Panc1 (cell line): ENCODE measurements around the gene TNRC6B. TPM values are rescaled to one million over a fixed set of nuclear protein-coding genes. Genes with fewer than 3 reads are reported as not detected.

Experiments used
- ATAC-seq: fragments of 200-7000 bp; cut with Tn5 transposase; 2 replicates; pipeline ENCODE4 v1.9.1; 2020; ENCODE audit warnings: mild to moderate bottlenecking, moderate library complexity
- BruUV-seq: library from RNA; stranded (reverse); fragments of 400-500 nt; replicated peaks from 2 replicates; lab custom pipeline; 2021; lab: Mats Ljungman, UMichigan
- CTCF ChIA-PET: fragments of 300-600 bp; sonication (Branson Sonifier 250); formaldehyde crosslinking; loops from one replicate; lab custom pipeline; 2022; ENCODE audit warnings: antibody characterized with exemption; lab: Charles Lee
- POLR2A ChIA-PET: fragments of 300-600 bp; sonication (Branson Sonifier 250); formaldehyde crosslinking; loops from one replicate; lab custom pipeline; 2022; ENCODE audit warnings: antibody characterized with exemption; lab: Charles Lee
- DNase-seq: peaks from one replicate; pipeline ENCODE4 v3.0.0-alpha.2; 2010; ENCODE audit warnings: low read depth, low spot score
- H3K27ac ChIP-seq: 2 replicates; pipeline ENCODE4 v1.5.1; 2011; ENCODE audit warnings: mild to moderate bottlenecking, low read length, inconsistent platforms
- H3K27me3 ChIP-seq: fragments of 200-500 bp; sonication (Bioruptor generic); 2 replicates; pipeline ENCODE4 v1.6.0; 2014; ENCODE audit warnings: low read length, inconsistent platforms; ENCODE audit not compliant: control insufficient read depth, insufficient read depth
- H3K36me3 ChIP-seq: fragments of 200-500 bp; sonication (Bioruptor generic); 2 replicates; pipeline ENCODE4 v1.5.1; 2014; ENCODE audit warnings: inconsistent platforms, mild to moderate bottlenecking, low read length, moderate library complexity; ENCODE audit not compliant: control insufficient read depth, insufficient read depth
- H3K4me1 ChIP-seq: 2 replicates; pipeline ENCODE4 v1.5.1; 2011; ENCODE audit warnings: inconsistent platforms, mild to moderate bottlenecking, low read length, moderate library complexity; ENCODE audit not compliant: control insufficient read depth, insufficient read depth
- H3K4me3 ChIP-seq, 2 experiments: 2 replicates each; pipeline ENCODE4 v1.5.1; 2011 to 2012; ENCODE audit warnings: low read depth in 2 of 2, low read length in 2 of 2, mild to moderate bottlenecking in 2 of 2, inconsistent platforms in 1 of 2, moderate library complexity in 1 of 2
- H3K9me3 ChIP-seq: fragments of 200-500 bp; sonication (Bioruptor generic); 2 replicates; pipeline ENCODE4 v1.5.1; 2014; ENCODE audit warnings: low read depth, mild to moderate bottlenecking, inconsistent platforms, low read length, moderate library complexity; ENCODE audit not compliant: control insufficient read depth, insufficient read depth
- CTCF ChIP-seq: fragments of 450-650 bp; IDR thresholded peaks from 2 replicates; pipeline ENCODE4 v1.5.1; 2017; ENCODE audit warnings: mild to moderate bottlenecking
- POLR2AphosphoS5 ChIP-seq: IDR thresholded peaks from 2 replicates; pipeline ENCODE4 v1.6.1; 2012; ENCODE audit warnings: mild to moderate bottlenecking, low read depth, low read length, moderate library complexity
- REST ChIP-seq, 2 experiments: IDR thresholded peaks; 2 replicates each; pipeline ENCODE4 v1.6.1; 2011 to 2012; ENCODE audit warnings: low read depth in 2 of 2, control low read depth in 1 of 2, low read length in 1 of 2, mild to moderate bottlenecking in 1 of 2, moderate library complexity in 1 of 2; ENCODE audit not compliant: insufficient read depth in 1 of 2
- SIN3A ChIP-seq: IDR thresholded peaks from 2 replicates; pipeline ENCODE4 v1.6.1; 2012; ENCODE audit warnings: low read depth, mild to moderate bottlenecking, low read length, moderate library complexity, borderline replicate concordance; ENCODE audit not compliant: insufficient read depth
- TCF7L2 ChIP-seq: IDR thresholded peaks from 2 replicates; pipeline ENCODE4 v1.6.1; 2011; ENCODE audit warnings: mild to moderate bottlenecking, low read depth, low read length, inconsistent platforms
- in situ Hi-C: cut with HindIII; loops from 2 replicates; pipeline ENCODE4 v1.10.0; 2016; ENCODE audit warnings: low sequenced_read_pairs, low pct_unique_long_range_greater_than_20kb
- intact Hi-C: fragments of 100-400 bp; cut with micrococcal nuclease; formaldehyde crosslinking; loops from one replicate; pipeline ENCODE4 v1.10.0; 2022; ENCODE audit not compliant: unreplicated experiment
- total RNA-seq: library from RNA; stranded (reverse); gene quantifications from one replicate; pipeline ENCODE4 v1.2.1, GENCODE V29; 2021; ENCODE audit not compliant: unreplicated experiment

The TNRC6B gene
- total RNA-seq, 1 experiment from 2014 or later = 30.7 TPM

- H3K27ac ChIP-seq = no peak overlapping the region
- no TSS peak for BruUV-seq
- H3K27me3 ChIP-seq = no peaks in the 10 kb centered on the region
- ATAC-seq = no peak
- in situ Hi-C loops (no loop called here), intact Hi-C loops (no loop called here)
- H3K9me3 ChIP-seq = no peaks in the 10 kb centered on the region
- peaks cover 9% of the 10 kb centered on the region for H3K4me1 ChIP-seq
- no peak for TF ChIP-seq TCF7L2
- TF ChIP-seq SIN3A = no peak
- no peak for TF ChIP-seq POLR2AphosphoS5
- TF ChIP-seq REST (IDR thresholded peaks at IDR 0.05; ENCODE audit: insufficient read depth in 1 of 2, low read depth in 2 of 2, low read length in 1 of 2) = no peak
- no peak for TF ChIP-seq CTCF
- H3K36me3 ChIP-seq = no peaks in the 10 kb centered on the region
- ChIA-PET CTCF (no interaction called here), POLR2A (no interaction called here)
- DNase-seq = no peak
- H3K4me3 ChIP-seq = no peak overlapping the region
Observed at GRCh38 chr22:40153192-40153591, 24.5 kb upstream of the TNRC6B start.

- ChIA-PET CTCF (no interaction called here), POLR2A (interaction anchor here (0.6 kb wide), 1 partner anchor 20 kb away, joined by 4 read pairs; no protein-coding TSS in a partner anchor)
- Histone ChIP-seq H3K9me3 (no peaks in the 10 kb centered on the region), H3K27me3 (no peaks in the 10 kb centered on the region), H3K36me3 (no peaks in the 10 kb centered on the region), H3K4me1 (peaks cover 9% of the 10 kb centered on the region), H3K27ac (no peak overlapping the region), H3K4me3 (no peak overlapping the region)
- DNase-seq (no peak), ATAC-seq (no peak)
- no TSS peak for BruUV-seq
- in situ Hi-C loops = no loop called here
- intact Hi-C loops = no loop called here
- TF ChIP-seq CTCF (no peak), REST (IDR thresholded peaks at IDR 0.05; ENCODE audit: insufficient read depth in 1 of 2, low read depth in 2 of 2, low read length in 1 of 2) (no peak), TCF7L2 (no peak), SIN3A (no peak), POLR2AphosphoS5 (no peak)
Observed at GRCh38 chr22:40153705-40154104, 24.0 kb upstream of the TNRC6B start.
